UCSD-AML1 (cell line): ENCODE data around the gene FLRT2.

Experiments
- DNase-seq: peaks from one replicate; lab custom pipeline; 2025; ENCODE audit not compliant: unreplicated experiment; lab: John Stamatoyannopoulos, UW

Gene FLRT2

DNA sequence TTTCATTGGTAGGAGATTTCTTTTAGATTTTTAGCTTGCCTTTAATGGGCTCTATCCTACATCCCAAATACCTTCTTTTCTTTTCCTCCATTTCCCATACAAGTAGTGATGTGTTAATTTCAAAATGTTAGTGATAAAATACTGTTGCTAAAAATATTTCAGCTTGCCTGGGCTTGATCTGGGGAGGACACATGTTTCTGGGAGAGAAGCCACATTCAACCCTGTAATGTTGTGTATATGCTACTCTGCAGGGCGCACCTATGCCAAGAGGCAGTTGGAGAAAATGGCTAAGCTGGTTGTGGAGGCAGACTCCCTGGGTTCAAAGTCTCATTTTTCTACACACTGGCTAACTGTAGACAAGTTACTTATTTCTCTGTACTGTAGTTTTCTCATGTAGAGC is 26.3 kb downstream of the FLRT2 start:
- no peak for DNase-seq

DNA sequence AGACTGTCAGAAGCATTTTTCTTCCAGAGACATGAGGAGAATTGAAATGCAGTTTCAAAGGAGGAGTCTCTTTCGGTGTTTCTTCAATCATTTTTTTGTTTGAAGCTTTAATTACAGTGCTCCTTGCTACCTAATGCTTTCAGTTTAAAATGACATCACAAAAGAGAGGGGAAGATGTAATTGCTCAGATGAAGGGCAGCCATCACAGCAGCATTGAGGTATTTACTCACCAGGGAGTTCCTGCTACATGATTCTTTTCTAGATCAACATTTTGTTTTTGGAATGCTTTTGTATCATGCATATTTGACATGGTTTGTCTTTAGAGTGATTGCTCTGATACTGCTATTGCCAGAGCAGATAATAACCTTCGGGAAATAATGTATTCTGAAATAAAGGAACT is 28.6 kb downstream of the FLRT2 start:
- no peak for DNase-seq

- no peak for DNase-seq
Measured at GRCh38 chr14:85562630-85563029, 32.7 kb downstream of the FLRT2 start.

DNA sequence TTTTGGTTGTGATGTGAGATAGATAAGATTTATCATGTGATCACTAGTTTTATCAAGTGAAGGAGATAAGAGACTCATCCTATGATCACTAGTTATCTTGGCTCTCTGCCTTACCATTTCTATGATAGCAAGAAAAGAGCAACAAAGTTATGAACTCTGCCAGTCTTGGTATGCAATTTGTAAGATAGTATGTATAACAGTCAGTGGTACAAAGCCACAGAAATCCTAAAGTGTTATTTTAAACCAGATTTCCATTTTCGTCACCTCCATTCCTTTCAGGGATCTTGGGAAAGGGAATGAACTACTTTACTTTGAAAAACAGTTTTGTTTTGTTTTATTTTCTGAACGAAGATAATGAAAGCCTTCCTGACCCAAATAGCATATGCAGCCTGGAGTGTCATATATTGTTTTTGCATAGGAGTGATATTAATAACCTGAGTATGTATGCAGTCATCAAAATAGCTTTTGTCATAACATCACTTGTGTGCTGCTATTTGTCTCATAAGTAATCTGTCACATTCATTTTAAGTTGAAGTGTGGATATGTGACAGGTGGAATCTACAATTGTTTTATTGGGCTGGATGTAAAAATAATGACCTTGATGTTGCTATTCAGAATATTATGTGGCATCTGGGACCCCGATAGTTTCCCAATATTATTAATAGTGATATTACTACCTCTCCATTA is 35.0 kb downstream of the FLRT2 start:
- no peak for DNase-seq

- no peak for DNase-seq
Measured at GRCh38 chr14:85565862-85566296, 35.9 kb downstream of the FLRT2 start.

DNA sequence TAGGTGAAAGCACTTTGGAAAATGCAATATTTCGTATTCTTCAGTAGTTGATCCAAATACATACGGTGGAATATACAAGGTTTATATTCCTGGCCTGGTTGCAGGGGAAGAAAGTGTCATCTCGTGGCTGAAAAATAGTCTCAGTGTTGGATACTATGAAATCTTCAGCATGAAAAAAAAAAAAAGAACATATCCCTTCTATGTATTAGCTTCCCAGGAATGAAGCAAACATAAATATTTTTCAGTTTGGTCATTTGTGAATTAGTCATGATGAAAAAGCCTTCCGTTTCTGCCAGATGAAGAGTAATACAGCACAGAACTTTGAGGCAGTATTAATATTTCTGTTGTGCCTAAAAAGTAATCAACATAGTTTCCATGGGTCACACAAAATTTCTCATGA is 36.7 kb downstream of the FLRT2 start:
- DNase-seq = no peak

DNA sequence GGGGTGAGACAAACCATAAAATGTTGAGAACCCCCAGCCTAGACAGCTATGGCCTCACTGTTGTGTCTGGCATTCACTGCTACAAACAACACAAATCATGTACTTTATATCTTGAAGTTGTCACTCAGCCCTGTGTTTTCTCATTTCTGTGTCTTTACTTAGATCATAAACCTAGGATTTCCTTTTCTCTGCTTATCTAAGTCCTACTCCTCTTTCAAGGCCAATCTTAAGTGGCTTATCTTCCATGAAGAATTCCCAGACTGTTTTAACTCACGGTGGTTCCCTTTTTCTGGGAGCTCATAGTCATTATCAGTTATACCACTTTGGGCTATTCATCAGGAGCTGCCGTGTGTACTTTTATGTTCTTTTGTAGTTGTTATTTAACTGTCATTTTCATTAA is 42.1 kb downstream of the FLRT2 start:
- no peak for DNase-seq

GRCh38 chr14:85572845-85573244 is 42.9 kb downstream of the FLRT2 start:
- DNase-seq = no peak

- no peak for DNase-seq
Measured at GRCh38 chr14:85573406-85573805, 43.5 kb downstream of the FLRT2 start.

- no peak for DNase-seq
Measured at GRCh38 chr14:85574853-85575616, 45.1 kb downstream of the FLRT2 start.

DNA sequence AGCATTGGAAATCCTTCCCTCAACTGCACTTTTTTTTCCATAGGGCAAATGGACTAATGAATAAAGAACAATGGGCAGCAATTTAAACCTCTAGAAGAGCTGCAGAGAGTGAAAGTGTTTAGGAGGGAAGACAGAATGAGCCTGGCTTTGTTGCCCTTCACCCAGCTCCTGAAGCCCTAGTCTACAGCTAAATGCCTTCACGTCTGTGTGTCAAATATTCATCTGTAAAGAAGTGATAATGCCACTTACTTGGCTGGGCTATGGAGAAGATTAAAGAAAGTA is 45.6 kb downstream of the FLRT2 start:
- no peak for DNase-seq

- DNase-seq = no peak
Measured at GRCh38 chr14:85576218-85576617, 46.3 kb downstream of the FLRT2 start.

DNA sequence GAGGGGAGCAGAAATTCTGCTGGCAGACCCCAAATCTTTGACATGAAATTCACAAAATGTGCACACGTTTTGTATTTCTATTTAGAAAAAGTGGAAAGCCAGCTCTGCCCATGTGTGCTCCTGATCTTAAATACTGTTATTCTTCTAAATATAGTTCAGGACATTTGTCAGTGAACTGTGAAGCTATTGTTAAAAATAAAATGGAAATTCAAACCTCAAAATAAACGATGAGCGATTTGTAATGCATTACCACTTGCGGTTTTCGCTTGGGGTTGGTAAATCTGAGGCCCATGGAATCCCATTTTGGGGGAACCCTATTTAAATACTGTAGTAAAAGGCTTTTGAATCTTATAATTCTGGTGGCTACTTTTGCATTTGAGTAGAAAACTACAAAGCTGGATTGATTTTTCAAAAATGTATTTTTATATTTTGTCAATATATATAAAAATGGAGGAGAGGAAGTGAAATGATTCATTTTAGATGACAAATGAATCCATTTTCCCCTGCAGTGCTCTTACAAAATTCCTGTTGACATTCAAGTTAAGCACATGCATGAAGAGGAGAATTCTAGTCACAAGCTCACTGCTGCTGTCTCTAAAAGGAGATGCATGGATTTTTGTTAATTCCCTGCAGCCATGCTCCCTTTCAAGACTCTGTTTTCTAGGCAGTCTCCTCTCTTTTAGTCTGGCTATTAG is 47.1 kb downstream of the FLRT2 start:
- no peak for DNase-seq

- DNase-seq = no peak
Measured at GRCh38 chr14:85577543-85578114, 47.7 kb downstream of the FLRT2 start.

DNA sequence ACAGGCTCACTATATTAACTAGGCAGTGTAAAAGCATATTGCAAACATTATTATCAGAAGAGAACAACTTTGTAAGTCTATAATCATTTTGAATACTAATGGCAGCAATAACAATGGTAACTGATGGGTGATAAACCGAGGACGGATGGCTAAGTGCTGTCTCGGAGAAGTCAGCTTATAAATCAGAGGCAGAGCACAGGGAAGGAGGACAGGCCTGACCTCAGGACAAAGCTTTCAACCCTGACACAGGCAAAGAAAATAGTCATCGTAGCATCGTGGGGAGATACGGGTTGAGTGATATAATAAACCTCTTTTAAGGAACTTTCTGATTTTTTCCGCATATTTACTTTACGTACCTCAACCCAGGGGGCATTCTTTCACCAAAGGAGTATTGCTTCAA is 48.4 kb downstream of the FLRT2 start:
- no peak for DNase-seq

DNA sequence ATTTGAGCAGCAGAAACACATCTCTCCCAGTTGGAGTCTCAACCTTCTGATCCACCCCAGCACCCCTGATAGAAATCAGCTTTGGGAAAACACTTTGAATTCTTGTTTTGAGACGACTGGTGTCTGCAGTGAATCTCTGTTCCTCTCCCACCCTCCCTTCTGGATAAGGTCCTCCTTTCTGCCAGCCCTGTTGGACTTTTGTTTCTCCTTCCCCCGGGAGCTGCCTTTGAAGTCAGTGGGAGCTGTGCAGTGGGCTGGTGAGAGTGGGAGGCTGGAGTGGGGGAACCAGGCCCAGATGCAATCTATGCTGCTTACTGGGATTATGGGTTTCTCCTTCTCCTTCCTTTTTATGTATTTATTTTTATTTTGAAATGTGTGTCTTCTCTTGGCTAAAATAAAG is 49.0 kb downstream of the FLRT2 start:
- no peak for DNase-seq

DNA sequence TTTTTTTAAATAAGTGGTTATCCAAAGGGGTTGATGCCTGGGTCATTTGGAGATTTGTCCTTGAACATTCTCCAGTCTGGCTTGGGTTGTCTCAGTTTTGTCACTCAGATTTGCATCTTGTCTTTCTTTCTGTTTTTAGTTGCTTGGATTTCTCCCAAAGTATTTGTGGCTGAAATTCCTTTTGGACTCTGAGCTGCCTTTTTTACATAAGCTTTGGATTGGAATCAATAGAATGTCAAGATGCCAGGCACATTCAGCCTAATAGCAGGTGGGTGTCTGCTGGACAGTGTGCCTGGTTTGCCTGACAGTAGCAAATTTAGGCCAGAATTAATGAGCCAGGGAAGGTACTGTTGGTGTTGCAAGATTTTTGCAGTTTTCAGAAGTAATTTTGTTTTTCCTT is 50.0 kb downstream of the FLRT2 start:
- no peak for DNase-seq

- no peak for DNase-seq
Measured at GRCh38 chr14:85580536-85581140, 50.7 kb downstream of the FLRT2 start.

GRCh38 chr14:85581691-85582090 is 51.7 kb downstream of the FLRT2 start:
- DNase-seq = no peak

GRCh38 chr14:85583380-85583779 is 53.4 kb downstream of the FLRT2 start:
- DNase-seq = no peak

GRCh38 chr14:85584481-85584880 is 54.5 kb downstream of the FLRT2 start:
- no peak for DNase-seq
